HepG2 (cell line): ENCODE measurements around the gene ZNF691. TPM values are rescaled to one million over a fixed set of nuclear protein-coding genes. Genes with fewer than 3 reads are reported as not detected.

ENCODE experiments used
- BRCA1 ChIP-seq: sonication (generic); formaldehyde crosslinking; IDR thresholded peaks from 2 replicates; pipeline ENCODE4 v1.4.0; 2020; ENCODE audit warnings: missing genetic modification reagents
- CBX1 ChIP-seq: IDR thresholded peaks from one replicate; pipeline ENCODE4 v1.6.1; 2016; ENCODE audit warnings: antibody characterized with exemption, low read depth
- EED ChIP-seq: sonication (generic); formaldehyde crosslinking; IDR thresholded peaks from 2 replicates; pipeline ENCODE4 v1.5.0; 2020; ENCODE audit warnings: mild to moderate bottlenecking, missing genetic modification reagents
- ISL2 ChIP-seq: sonication (generic); formaldehyde crosslinking; IDR thresholded peaks from 2 replicates; pipeline ENCODE4 v1.5.0; 2020; ENCODE audit warnings: missing genetic modification reagents
- MTF1 ChIP-seq: sonication (generic); formaldehyde crosslinking; IDR thresholded peaks from 2 replicates; pipeline ENCODE4 v1.5.0; 2020; ENCODE audit warnings: missing genetic modification reagents
- NBN ChIP-seq: fragments of 450-650 bp; conservative IDR thresholded peaks from 2 replicates; pipeline ENCODE4 v1.6.1; 2017
- SCMH1 ChIP-seq: sonication (generic); formaldehyde crosslinking; IDR thresholded peaks from 2 replicates; pipeline ENCODE4 v1.9.0; 2021; ENCODE audit warnings: missing genetic modification reagents, mild to moderate bottlenecking, borderline replicate concordance
- STAT5B ChIP-seq: sonication (generic); formaldehyde crosslinking; IDR thresholded peaks from 2 replicates; pipeline ENCODE4 v1.4.0; 2020; ENCODE audit warnings: missing genetic modification reagents
- ZNF251 ChIP-seq: sonication (generic); formaldehyde crosslinking; IDR thresholded peaks from 2 replicates; pipeline ENCODE4 v1.9.0; 2021; ENCODE audit warnings: mild to moderate bottlenecking, missing genetic modification reagents
- ZNF607 ChIP-seq: sonication (generic); formaldehyde crosslinking; IDR thresholded peaks from 2 replicates; pipeline ENCODE4 v1.5.1; 2020; ENCODE audit warnings: missing genetic modification reagents, mild to moderate bottlenecking, borderline replicate concordance
- polyA plus RNA-seq, 8 experiments: library from polyadenylated mRNA; depleted of rRNA in 3 of 8; stranded (reverse) in 7 of 8; unstranded in 1 of 8; fragments of >200 nt; fragmentation: Illumina TruSeq in 4 of 8; extraction: Trizol in 4 of 8; gene quantifications; 2 replicates each; pipeline versions ENCODE4 v1.2.1 to v1.2.3, GENCODE V29; 2011 to 2016; ENCODE audit warnings: low read depth in 4 of 8, missing spikeins in 1 of 8, mixed read lengths in 1 of 8; ENCODE audit not compliant: insufficient read depth in 1 of 8
- total RNA-seq, 5 experiments: library from RNA; depleted of rRNA; stranded (reverse); fragments of >200 nt; fragmentation: Illumina TruSeq; extraction: Trizol; gene quantifications; 2 replicates each; pipeline ENCODE4 v1.2.3, GENCODE V29; 2016; ENCODE audit warnings: low read depth in 1 of 5
- TF ChIP-seq, protein P1 (sequence below): sonication (generic); formaldehyde crosslinking; IDR thresholded peaks from 2 replicates; pipeline ENCODE4 v1.5.0; 2020; ENCODE audit warnings: mild to moderate bottlenecking, missing genetic modification reagents, moderate library complexity
- TF ChIP-seq, protein P2 (sequence below): sonication (generic); formaldehyde crosslinking; IDR thresholded peaks from 2 replicates; pipeline ENCODE4 v1.4.0; 2020; ENCODE audit warnings: missing genetic modification reagents
- TF ChIP-seq, protein P3 (sequence below): IDR thresholded peaks from 2 replicates; pipeline ENCODE4 v1.6.1; 2016; ENCODE audit warnings: control low read depth
- TF ChIP-seq, protein P4 (sequence below): sonication (generic); formaldehyde crosslinking; IDR thresholded peaks from 2 replicates; pipeline ENCODE4 v1.4.0; 2020; ENCODE audit warnings: missing genetic modification reagents
- TF ChIP-seq, protein P5 (sequence below): sonication (generic); formaldehyde crosslinking; IDR thresholded peaks from 2 replicates; pipeline ENCODE4 v1.4.0; 2020; ENCODE audit warnings: missing genetic modification reagents
- TF ChIP-seq, protein P6 (sequence below): sonication (generic); formaldehyde crosslinking; conservative IDR thresholded peaks from 2 replicates; pipeline ENCODE4 v1.5.0; 2020; ENCODE audit warnings: missing genetic modification reagents
- TF ChIP-seq, protein P7 (sequence below): sonication (generic); formaldehyde crosslinking; IDR thresholded peaks from 2 replicates; pipeline ENCODE4 v1.4.0; 2020; ENCODE audit warnings: missing genetic modification reagents; ENCODE audit errors: not compliant biosample characterization

The ZNF691 gene
- total and polyA plus RNA-seq, 2 of the 13 experiments (the other 11 are each of a cell fraction or from before 2014, with no cell fraction given) = 7.6 to 7.8 TPM

DNA sequence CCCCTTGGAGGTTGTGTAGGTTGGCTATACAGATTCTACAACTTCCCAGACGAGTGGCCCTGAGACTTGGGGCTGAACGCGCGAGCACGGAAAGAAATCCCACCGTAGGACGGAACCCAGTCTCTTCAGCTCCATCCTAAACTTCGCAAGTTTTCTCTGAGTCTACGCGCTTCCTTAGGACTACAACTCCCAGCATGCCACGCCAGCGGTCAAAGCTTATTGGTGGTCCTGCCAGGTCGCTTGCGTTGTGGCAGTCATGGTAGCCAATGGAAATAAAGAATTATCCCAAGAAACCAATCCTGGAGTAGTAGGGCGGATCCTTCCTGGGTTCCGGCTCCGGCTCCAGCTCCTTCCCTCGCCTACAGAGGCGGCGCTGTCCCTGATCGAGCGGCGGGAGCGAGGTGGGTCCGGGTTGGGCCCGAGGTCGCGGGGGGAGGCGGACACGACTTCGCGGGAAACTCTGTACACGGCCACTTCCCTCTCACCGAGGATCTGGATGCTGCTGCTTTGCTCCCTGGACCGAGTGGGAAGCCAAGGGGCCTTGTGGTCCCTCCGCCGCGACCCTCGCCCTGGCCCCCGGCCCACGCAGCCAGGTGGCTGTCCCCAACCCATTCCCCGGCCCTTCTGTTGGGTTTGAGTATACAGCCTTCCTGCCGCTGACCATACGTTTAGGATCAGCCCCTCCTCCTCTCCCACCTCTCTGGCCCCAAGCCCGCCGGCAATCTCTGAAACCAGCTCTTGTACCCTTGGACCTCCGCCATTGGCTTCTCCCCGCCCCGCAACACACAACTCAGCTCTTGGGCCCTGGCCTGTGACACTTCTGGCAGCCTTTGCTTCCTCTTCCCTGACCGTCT lies at the start of gene ZNF691 (continued):
- TF ChIP-seq STAT5B (CRISPR knock-in tag) (no peak), MTF1 (no peak), ZNF251 (no peak), SCMH1 (CRISPR knock-in tag) (no peak), BRCA1 (CRISPR knock-in tag) (no peak), ISL2 (CRISPR knock-in tag) (no peak; the same call in 1 of the 2 replicates), EED (CRISPR knock-in tag) (no peak), CBX1 (no peak), ZNF607 (CRISPR knock-in tag) (peak; percentile 91), NBN (no peak)
- TF ChIP-seq, protein P1, sequence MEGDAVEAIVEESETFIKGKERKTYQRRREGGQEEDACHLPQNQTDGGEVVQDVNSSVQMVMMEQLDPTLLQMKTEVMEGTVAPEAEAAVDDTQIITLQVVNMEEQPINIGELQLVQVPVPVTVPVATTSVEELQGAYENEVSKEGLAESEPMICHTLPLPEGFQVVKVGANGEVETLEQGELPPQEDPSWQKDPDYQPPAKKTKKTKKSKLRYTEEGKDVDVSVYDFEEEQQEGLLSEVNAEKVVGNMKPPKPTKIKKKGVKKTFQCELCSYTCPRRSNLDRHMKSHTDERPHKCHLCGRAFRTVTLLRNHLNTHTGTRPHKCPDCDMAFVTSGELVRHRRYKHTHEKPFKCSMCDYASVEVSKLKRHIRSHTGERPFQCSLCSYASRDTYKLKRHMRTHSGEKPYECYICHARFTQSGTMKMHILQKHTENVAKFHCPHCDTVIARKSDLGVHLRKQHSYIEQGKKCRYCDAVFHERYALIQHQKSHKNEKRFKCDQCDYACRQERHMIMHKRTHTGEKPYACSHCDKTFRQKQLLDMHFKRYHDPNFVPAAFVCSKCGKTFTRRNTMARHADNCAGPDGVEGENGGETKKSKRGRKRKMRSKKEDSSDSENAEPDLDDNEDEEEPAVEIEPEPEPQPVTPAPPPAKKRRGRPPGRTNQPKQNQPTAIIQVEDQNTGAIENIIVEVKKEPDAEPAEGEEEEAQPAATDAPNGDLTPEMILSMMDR = peak; percentile 78
- TF ChIP-seq, protein P2, sequence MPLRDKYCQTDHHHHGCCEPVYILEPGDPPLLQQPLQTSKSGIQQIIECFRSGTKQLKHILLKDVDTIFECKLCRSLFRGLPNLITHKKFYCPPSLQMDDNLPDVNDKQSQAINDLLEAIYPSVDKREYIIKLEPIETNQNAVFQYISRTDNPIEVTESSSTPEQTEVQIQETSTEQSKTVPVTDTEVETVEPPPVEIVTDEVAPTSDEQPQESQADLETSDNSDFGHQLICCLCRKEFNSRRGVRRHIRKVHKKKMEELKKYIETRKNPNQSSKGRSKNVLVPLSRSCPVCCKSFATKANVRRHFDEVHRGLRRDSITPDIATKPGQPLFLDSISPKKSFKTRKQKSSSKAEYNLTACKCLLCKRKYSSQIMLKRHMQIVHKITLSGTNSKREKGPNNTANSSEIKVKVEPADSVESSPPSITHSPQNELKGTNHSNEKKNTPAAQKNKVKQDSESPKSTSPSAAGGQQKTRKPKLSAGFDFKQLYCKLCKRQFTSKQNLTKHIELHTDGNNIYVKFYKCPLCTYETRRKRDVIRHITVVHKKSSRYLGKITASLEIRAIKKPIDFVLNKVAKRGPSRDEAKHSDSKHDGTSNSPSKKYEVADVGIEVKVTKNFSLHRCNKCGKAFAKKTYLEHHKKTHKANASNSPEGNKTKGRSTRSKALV (CRISPR knock-in tag) = no peak
- TF ChIP-seq, protein P3, sequence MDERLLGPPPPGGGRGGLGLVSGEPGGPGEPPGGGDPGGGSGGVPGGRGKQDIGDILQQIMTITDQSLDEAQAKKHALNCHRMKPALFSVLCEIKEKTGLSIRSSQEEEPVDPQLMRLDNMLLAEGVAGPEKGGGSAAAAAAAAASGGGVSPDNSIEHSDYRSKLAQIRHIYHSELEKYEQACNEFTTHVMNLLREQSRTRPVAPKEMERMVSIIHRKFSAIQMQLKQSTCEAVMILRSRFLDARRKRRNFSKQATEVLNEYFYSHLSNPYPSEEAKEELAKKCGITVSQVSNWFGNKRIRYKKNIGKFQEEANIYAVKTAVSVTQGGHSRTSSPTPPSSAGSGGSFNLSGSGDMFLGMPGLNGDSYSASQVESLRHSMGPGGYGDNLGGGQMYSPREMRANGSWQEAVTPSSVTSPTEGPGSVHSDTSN (CRISPR knock-in tag) = peak; percentile 95
- TF ChIP-seq, protein P4, sequence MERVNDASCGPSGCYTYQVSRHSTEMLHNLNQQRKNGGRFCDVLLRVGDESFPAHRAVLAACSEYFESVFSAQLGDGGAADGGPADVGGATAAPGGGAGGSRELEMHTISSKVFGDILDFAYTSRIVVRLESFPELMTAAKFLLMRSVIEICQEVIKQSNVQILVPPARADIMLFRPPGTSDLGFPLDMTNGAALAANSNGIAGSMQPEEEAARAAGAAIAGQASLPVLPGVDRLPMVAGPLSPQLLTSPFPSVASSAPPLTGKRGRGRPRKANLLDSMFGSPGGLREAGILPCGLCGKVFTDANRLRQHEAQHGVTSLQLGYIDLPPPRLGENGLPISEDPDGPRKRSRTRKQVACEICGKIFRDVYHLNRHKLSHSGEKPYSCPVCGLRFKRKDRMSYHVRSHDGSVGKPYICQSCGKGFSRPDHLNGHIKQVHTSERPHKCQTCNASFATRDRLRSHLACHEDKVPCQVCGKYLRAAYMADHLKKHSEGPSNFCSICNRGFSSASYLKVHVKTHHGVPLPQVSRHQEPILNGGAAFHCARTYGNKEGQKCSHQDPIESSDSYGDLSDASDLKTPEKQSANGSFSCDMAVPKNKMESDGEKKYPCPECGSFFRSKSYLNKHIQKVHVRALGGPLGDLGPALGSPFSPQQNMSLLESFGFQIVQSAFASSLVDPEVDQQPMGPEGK (CRISPR knock-in tag) = peak; percentile 75
- TF ChIP-seq, protein P5, sequence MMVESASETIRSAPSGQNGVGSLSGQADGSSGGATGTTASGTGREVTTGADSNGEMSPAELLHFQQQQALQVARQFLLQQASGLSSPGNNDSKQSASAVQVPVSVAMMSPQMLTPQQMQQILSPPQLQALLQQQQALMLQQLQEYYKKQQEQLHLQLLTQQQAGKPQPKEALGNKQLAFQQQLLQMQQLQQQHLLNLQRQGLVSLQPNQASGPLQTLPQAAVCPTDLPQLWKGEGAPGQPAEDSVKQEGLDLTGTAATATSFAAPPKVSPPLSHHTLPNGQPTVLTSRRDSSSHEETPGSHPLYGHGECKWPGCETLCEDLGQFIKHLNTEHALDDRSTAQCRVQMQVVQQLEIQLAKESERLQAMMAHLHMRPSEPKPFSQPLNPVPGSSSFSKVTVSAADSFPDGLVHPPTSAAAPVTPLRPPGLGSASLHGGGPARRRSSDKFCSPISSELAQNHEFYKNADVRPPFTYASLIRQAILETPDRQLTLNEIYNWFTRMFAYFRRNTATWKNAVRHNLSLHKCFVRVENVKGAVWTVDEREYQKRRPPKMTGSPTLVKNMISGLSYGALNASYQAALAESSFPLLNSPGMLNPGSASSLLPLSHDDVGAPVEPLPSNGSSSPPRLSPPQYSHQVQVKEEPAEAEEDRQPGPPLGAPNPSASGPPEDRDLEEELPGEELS (CRISPR knock-in tag) = no peak; the same call in 1 of the 2 replicates
- TF ChIP-seq, protein P6, sequence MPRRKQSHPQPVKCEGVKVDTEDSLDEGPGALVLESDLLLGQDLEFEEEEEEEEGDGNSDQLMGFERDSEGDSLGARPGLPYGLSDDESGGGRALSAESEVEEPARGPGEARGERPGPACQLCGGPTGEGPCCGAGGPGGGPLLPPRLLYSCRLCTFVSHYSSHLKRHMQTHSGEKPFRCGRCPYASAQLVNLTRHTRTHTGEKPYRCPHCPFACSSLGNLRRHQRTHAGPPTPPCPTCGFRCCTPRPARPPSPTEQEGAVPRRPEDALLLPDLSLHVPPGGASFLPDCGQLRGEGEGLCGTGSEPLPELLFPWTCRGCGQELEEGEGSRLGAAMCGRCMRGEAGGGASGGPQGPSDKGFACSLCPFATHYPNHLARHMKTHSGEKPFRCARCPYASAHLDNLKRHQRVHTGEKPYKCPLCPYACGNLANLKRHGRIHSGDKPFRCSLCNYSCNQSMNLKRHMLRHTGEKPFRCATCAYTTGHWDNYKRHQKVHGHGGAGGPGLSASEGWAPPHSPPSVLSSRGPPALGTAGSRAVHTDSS (CRISPR knock-in tag) = no peak
- TF ChIP-seq, protein P7, sequence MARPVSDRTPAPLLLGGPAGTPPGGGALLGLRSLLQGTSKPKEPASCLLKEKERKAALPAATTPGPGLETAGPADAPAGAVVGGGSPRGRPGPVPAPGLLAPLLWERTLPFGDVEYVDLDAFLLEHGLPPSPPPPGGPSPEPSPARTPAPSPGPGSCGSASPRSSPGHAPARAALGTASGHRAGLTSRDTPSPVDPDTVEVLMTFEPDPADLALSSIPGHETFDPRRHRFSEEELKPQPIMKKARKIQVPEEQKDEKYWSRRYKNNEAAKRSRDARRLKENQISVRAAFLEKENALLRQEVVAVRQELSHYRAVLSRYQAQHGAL = no peak
